CD4-positive, alpha-beta T cell (primary cell): ENCODE results near the gene LGALS8. TPM values are rescaled to one million over a fixed set of nuclear protein-coding genes. Genes with fewer than 3 reads are reported as not detected.

Experiments
- ATAC-seq: fragments of 200-7000 bp; cut with Tn5 transposase; one replicate; pipeline ENCODE4 v1.10.0; 2022; ENCODE audit warnings: mild to moderate bottlenecking; ENCODE audit not compliant: poor library complexity
- CTCF ChIA-PET: fragments of 350-600 bp; sonication (Branson Sonifier 250); formaldehyde crosslinking; loops from one replicate; lab custom pipeline; 2021; ENCODE audit warnings: antibody characterized with exemption, inconsistent platforms; lab: Charles Lee
- POLR2A ChIA-PET: fragments of 350-600 bp; sonication (Branson Sonifier 250); formaldehyde crosslinking; loops from one replicate; lab custom pipeline; 2021; ENCODE audit warnings: antibody characterized with exemption, inconsistent platforms; lab: Charles Lee
- DNase-seq, 14 experiments: peaks; one replicate each; pipeline ENCODE4 v3.0.0-alpha.2; 2013 to 2020; ENCODE audit warnings: mixed read lengths in 2 of 14
- H3K27ac ChIP-seq, 2 donors: one replicate each; pipeline versions ENCODE4 v1.5.1 to v1.7.0; 2013; ENCODE audit warnings: low read length in 2 of 2, low read depth in 1 of 2, mild to moderate bottlenecking in 1 of 2
- H3K27me3 ChIP-seq, 2 experiments: 1 replicate in 1 of 2; 2 replicates in 1 of 2; pipeline versions ENCODE4 v1.6.1 to v1.7.0; 2013; ENCODE audit warnings: low read length in 2 of 2, control low read depth in 1 of 2, mild to moderate bottlenecking in 1 of 2, moderate library complexity in 1 of 2; ENCODE audit not compliant: insufficient read depth in 2 of 2, control insufficient read depth in 1 of 2
- H3K36me3 ChIP-seq: one replicate; pipeline ENCODE4 v1.6.1; 2013; ENCODE audit warnings: low read length, control low read depth; ENCODE audit not compliant: insufficient read depth
- H3K4me1 ChIP-seq: one replicate; pipeline ENCODE4 v1.6.1; 2013; ENCODE audit warnings: low read length, control low read depth; ENCODE audit not compliant: insufficient read depth
- H3K4me3 ChIP-seq: one replicate; pipeline ENCODE4 v1.5.1; 2013; ENCODE audit warnings: mild to moderate bottlenecking, low read length, moderate library complexity
- H3K9me3 ChIP-seq, 2 experiments: 1 replicate in 1 of 2; 2 replicates in 1 of 2; pipeline versions ENCODE4 v1.6.1 to v1.7.0; 2013; ENCODE audit warnings: low read length in 2 of 2, mild to moderate bottlenecking in 2 of 2, control low read depth in 1 of 2, moderate library complexity in 1 of 2; ENCODE audit not compliant: control insufficient read depth in 1 of 2, insufficient read depth in 1 of 2
- H3K27ac Mint-ChIP-seq: one replicate; pipeline ENCODE4 v1.8.0; 2020; ENCODE audit warnings: mixed read lengths
- H3K27me3 Mint-ChIP-seq: one replicate; pipeline ENCODE4 v1.8.0; 2021; ENCODE audit warnings: mixed read lengths
- H3K36me3 Mint-ChIP-seq: one replicate; pipeline ENCODE4 v1.8.0; 2021; ENCODE audit warnings: low read depth, mixed read lengths
- H3K4me1 Mint-ChIP-seq: one replicate; pipeline ENCODE4 v1.8.0; 2021; ENCODE audit warnings: low read depth, mixed read lengths
- H3K4me3 Mint-ChIP-seq: one replicate; pipeline ENCODE4 v1.8.0; 2020; ENCODE audit warnings: mild to moderate bottlenecking, mixed read lengths
- H3K9me3 Mint-ChIP-seq: one replicate; pipeline ENCODE4 v1.8.0; 2020; ENCODE audit warnings: mixed read lengths
- intact Hi-C, 2 experiments: fragments of 100-400 bp; cut with DNase I in 1 of 2; cut with micrococcal nuclease in 1 of 2; formaldehyde crosslinking; loops; one replicate each; pipeline versions ENCODE4 v1.15.1 to v1.9.0; 2023 to 2025; cut with DNase I, micrococcal nuclease
- total RNA-seq, 174 experiments: library from RNA in 2 of 174; stranded (reverse) in 2 of 174; gene quantifications; one replicate each; pipeline ENCODE4 v1.2.3 and lab custom pipeline; 2021 to 2026
- TF ChIP-seq, protein P1 (sequence below): fragments of 200-600 bp; IDR thresholded peaks from one replicate; pipeline ENCODE4 v1.8.0; 2022; ENCODE audit warnings: antibody characterized with exemption, mild to moderate bottlenecking

The LGALS8 gene
- total RNA-seq, 2 experiments from 2014 or later = 138 to 144 TPM

GRCh38 chr1:236526079-236526478 lies 2.3 kb downstream of the LGALS8 start:
- ATAC-seq = no peak
- H3K9me3 ChIP-seq = no peaks in the 10 kb centered on the region
- intact Hi-C loops = loop anchor here in 1 of 2 experiments (10.0 kb wide), 2 partner anchors 79 to 241 kb away; partner anchors contain the start of genes ERO1B and HEATR1
- Mint-ChIP-seq H3K36me3 (peaks cover 60% of the 10 kb centered on the region), H3K9me3 (no peaks in the 10 kb centered on the region), H3K4me1 (peaks cover 52% of the 10 kb centered on the region), H3K27ac (peak overlapping the region; percentile 21), H3K4me3 (peak overlapping the region; percentile 32), H3K27me3 (no peaks in the 10 kb centered on the region)
- ChIA-PET CTCF (interaction anchor here (1.5 kb wide), 1 partner anchor 9 kb away, joined by 5 read pairs; no protein-coding TSS in a partner anchor), POLR2A (interaction anchor here (2.0 kb wide), 1 partner anchor 10 kb away, joined by 8 read pairs; no protein-coding TSS in a partner anchor)
- no peak overlapping the region for H3K27ac ChIP-seq
- TF ChIP-seq, protein P1, sequence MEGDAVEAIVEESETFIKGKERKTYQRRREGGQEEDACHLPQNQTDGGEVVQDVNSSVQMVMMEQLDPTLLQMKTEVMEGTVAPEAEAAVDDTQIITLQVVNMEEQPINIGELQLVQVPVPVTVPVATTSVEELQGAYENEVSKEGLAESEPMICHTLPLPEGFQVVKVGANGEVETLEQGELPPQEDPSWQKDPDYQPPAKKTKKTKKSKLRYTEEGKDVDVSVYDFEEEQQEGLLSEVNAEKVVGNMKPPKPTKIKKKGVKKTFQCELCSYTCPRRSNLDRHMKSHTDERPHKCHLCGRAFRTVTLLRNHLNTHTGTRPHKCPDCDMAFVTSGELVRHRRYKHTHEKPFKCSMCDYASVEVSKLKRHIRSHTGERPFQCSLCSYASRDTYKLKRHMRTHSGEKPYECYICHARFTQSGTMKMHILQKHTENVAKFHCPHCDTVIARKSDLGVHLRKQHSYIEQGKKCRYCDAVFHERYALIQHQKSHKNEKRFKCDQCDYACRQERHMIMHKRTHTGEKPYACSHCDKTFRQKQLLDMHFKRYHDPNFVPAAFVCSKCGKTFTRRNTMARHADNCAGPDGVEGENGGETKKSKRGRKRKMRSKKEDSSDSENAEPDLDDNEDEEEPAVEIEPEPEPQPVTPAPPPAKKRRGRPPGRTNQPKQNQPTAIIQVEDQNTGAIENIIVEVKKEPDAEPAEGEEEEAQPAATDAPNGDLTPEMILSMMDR = no peak
- no peak for DNase-seq
- peaks cover 33% of the 10 kb centered on the region for H3K36me3 ChIP-seq
- H3K4me1 ChIP-seq = peaks cover 12% of the 10 kb centered on the region
- no peaks in the 10 kb centered on the region for H3K27me3 ChIP-seq
- no peak overlapping the region for H3K4me3 ChIP-seq

DNA sequence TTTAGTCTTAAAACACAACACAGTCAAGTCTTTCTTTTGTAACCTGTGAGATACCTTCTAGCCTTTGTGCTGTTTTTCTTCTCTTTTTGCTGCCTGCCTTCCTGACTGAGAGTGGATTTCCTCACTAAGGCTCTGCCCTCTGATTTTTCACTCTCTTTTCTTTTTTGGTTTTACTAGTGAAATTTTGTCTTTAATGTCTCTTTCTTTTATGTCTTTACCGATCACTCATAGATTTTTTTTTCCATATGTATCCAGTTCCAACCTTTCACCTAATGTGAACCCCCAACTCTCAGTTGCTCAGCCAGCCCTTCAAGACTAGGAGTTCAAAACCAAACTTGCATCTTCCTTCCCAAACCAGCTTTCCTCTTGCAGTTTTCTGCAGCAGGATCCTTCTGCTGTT lies 6.5 kb downstream of the LGALS8 start:
- Mint-ChIP-seq H3K27me3 (no peaks in the 10 kb centered on the region), H3K4me1 (peaks cover 61% of the 10 kb centered on the region), H3K9me3 (no peaks in the 10 kb centered on the region), H3K36me3 (peaks cover 72% of the 10 kb centered on the region), H3K4me3 (no peak overlapping the region), H3K27ac (peak overlapping the region; percentile 27)
- H3K9me3 ChIP-seq = no peaks in the 10 kb centered on the region
- TF ChIP-seq, protein P1 = no peak
- ATAC-seq (no peak), DNase-seq (no peak)
- H3K27me3 ChIP-seq = no peaks in the 10 kb centered on the region
- H3K27ac ChIP-seq = no peak overlapping the region
- H3K4me3 ChIP-seq = no peak overlapping the region
- CTCF ChIA-PET = no interaction called here
- intact Hi-C loops = no loop called here
- peaks cover 47% of the 10 kb centered on the region for H3K36me3 ChIP-seq
- POLR2A ChIA-PET = no interaction called here
- peaks cover 31% of the 10 kb centered on the region for H3K4me1 ChIP-seq

DNA sequence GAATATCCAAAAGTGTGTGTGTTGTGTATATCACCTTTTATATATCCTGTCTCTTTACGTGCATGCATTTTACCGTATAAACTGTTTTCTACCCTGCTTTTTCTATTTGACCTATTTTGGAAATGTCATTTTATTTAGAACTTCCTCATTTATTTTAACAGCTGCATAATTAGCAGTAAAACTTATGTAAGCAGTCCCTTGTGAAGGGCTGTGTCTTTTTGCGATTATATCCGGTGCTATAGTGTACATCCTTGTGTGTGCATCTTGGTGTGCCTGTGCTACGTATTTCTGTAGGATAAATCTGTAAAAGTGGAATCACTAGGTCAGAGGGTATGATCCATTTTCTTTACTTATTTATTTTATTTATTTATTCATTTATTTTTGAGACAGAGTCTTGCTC lies 7.2 kb downstream of the LGALS8 start:
- Mint-ChIP-seq H3K4me3 (no peak overlapping the region), H3K9me3 (no peaks in the 10 kb centered on the region), H3K27ac (no peak overlapping the region), H3K36me3 (peaks cover 76% of the 10 kb centered on the region), H3K4me1 (peaks cover 66% of the 10 kb centered on the region), H3K27me3 (no peaks in the 10 kb centered on the region)
- POLR2A ChIA-PET = no interaction called here
- Histone ChIP-seq H3K27me3 (no peaks in the 10 kb centered on the region), H3K9me3 (no peaks in the 10 kb centered on the region), H3K27ac (no peak overlapping the region), H3K36me3 (peaks cover 48% of the 10 kb centered on the region), H3K4me1 (peaks cover 28% of the 10 kb centered on the region), H3K4me3 (no peak overlapping the region)
- CTCF ChIA-PET = no interaction called here
- ATAC-seq = no peak
- intact Hi-C loops = no loop called here
- TF ChIP-seq, protein P1 = no peak
- DNase-seq = no peak
